ENCODE data around the gene ZBTB12. TPM values are rescaled to one million over a fixed set of nuclear protein-coding genes. Genes with fewer than 3 reads are reported as not detected.

The ZBTB12 gene
- total RNA-seq, 4 donors from 2014 or later: 0.38 to 1.7 (median 0.93) TPM

GRCh38 chr6:31865205-31866118 lies 36.4 kb downstream of the ZBTB12 start:
- no peak for TF ChIP-seq CTCF (IDR thresholded peaks at IDR 0.05; ENCODE audit: low read depth)

- no peak for TF ChIP-seq CTCF (IDR thresholded peaks at IDR 0.05; ENCODE audit: low read depth)
Observed at GRCh38 chr6:31864818-31865204, 37.1 kb downstream of the ZBTB12 start.

DNA sequence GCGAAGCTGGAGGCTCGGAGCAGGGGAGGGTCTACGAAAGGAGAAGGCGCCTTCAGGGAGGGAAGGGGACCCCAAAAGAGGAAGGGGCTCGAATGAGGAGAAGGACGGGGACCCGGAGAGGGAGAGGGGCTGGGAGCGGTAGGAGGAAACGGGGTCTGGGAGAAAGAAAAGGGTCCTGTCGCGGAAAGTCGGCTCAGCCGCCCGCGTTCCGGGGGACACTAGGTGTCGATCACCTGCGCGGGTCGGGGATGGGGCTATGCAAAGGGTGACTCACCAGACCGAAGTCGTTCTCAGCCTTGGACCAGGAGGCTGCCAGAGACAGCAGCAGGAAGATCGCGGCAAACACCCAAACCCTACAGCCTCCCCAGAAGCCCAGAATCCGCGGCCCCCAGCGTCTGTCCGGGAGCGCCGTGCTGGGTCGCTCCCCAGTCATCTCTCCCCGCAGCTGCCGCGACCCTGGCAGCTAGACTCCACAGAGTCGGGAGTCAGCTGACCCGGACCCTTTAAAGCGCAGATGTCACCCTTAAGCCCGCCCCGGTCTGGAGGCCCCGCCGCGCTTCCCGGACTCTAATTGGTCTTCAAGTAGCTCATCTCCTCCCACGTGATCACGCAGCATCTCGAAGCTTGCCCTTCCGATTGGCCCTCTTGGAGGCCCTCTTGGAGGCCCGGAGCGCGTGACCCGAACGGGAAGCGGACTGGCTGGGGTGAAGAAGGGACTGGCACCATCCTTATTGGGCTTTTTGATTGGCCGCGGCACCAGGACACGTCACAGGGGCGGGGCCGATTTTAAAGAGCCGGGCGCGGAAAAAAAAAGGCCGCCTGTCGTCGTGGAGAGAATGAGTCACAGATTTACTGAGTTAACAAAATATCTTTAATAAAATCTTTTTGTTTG lies 39.3 kb downstream of the ZBTB12 start, which contains the start of gene NEU1:
Gene NEU1, minus strand, starts transcription at position 478 of the 892 bp plus-strand sequence. Its CDS starts 45 bp downstream, at position 433.
- TF ChIP-seq CTCF (IDR thresholded peaks at IDR 0.05; ENCODE audit: low read depth): no peak

DNA sequence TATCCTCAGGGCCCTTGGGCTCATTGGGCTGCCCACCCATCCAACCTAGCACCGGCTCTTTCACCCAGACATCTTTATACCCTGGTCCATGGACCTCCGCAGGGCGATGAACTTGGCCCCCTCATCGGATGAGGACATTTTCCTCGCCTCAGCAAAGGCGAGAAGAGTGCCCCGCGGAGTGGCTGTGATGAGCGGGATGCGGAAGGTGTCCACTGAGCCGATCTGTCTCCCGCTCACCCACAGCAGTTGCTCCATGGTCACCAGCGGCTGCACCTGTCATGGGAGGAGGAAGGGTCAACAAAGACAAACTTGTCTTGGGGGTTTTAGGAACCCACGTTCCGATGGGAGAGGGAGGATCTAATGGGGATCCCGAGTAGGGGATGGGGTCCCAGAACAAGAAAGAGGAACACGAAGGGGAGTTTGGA lies 40.0 kb downstream of the ZBTB12 start:
- no peak for TF ChIP-seq CTCF (IDR thresholded peaks at IDR 0.05; ENCODE audit: low read depth)

DNA sequence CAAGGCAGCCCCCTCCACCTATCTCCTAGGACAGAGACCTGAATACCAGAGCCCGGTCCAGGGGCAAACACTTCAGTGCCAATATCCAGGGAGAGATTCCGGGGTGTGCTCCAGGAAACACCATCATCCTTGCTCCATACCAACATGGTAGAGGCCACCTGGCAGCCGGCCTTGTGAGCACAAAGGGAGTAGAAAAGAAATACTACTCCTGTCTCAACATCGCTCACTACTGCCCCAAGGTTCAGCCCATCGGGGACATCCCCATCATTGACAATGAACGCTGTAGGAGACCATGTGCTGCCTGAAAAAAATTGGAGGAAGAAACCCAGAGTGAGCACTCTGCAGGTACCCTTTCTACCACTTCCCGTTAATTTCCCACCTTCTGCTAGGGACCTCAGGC lies 40.7 kb downstream of the ZBTB12 start:
- TF ChIP-seq CTCF (IDR thresholded peaks at IDR 0.05; ENCODE audit: low read depth): no peak

DNA sequence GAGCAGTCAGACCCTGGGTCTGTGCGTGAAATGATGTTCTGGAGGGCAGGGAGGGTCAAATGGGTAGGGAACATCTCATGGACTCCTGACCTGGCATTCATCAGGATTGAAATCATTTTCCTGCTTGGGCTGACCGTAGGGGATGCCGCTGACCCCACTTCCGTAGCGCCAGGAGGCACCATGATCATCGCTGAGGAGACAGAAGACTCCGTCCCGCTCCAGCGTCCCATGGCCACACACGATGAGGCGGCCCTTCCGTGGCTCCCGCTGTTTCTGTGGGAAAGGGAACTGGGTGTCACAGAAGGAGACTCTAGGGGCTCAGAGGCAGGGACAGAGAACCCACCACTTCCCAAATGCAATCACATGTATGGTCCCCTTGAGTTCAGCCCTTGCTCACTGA lies 41.5 kb downstream of the ZBTB12 start:
- no peak for TF ChIP-seq CTCF (IDR thresholded peaks at IDR 0.05; ENCODE audit: low read depth)

DNA sequence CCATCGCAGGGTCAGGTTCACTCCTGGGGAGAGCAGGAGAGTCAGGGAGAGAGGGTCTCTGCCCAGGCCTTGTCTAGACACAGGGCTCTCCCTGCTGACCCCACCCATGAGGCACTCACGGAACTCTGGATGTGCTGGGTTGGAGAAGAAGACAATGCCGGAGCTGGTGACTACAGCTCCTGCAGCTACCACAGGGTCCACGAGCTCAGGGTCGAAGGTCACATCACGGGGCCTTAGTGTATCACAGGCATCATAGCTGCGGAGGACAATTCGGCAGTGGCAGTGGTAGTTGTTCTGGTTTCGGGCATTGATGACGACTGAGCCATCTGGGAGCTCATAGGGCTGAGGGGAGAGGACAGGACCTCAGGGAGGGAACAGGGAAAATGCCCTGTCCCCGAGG lies 42.0 kb downstream of the ZBTB12 start:
- TF ChIP-seq CTCF (IDR thresholded peaks at IDR 0.05; ENCODE audit: low read depth): no peak

Measured in subcutaneous adipose tissue (tissue), 4 donors.